GM12801 (cell line): ENCODE data around the gene IRF5.

ENCODE experiments used
- TF ChIP-seq, protein P1 (sequence below): IDR thresholded peaks from one replicate; pipeline ENCODE4 v1.5.1; 2011; ENCODE audit warnings: control low read depth; ENCODE audit not compliant: insufficient read length; ENCODE audit errors: extremely low read depth

The IRF5 gene

GRCh38 chr7:128928882-128929788 lies 8.6 kb upstream of the IRF5 start:
- TF ChIP-seq, protein P1, sequence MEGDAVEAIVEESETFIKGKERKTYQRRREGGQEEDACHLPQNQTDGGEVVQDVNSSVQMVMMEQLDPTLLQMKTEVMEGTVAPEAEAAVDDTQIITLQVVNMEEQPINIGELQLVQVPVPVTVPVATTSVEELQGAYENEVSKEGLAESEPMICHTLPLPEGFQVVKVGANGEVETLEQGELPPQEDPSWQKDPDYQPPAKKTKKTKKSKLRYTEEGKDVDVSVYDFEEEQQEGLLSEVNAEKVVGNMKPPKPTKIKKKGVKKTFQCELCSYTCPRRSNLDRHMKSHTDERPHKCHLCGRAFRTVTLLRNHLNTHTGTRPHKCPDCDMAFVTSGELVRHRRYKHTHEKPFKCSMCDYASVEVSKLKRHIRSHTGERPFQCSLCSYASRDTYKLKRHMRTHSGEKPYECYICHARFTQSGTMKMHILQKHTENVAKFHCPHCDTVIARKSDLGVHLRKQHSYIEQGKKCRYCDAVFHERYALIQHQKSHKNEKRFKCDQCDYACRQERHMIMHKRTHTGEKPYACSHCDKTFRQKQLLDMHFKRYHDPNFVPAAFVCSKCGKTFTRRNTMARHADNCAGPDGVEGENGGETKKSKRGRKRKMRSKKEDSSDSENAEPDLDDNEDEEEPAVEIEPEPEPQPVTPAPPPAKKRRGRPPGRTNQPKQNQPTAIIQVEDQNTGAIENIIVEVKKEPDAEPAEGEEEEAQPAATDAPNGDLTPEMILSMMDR = no peak

DNA sequence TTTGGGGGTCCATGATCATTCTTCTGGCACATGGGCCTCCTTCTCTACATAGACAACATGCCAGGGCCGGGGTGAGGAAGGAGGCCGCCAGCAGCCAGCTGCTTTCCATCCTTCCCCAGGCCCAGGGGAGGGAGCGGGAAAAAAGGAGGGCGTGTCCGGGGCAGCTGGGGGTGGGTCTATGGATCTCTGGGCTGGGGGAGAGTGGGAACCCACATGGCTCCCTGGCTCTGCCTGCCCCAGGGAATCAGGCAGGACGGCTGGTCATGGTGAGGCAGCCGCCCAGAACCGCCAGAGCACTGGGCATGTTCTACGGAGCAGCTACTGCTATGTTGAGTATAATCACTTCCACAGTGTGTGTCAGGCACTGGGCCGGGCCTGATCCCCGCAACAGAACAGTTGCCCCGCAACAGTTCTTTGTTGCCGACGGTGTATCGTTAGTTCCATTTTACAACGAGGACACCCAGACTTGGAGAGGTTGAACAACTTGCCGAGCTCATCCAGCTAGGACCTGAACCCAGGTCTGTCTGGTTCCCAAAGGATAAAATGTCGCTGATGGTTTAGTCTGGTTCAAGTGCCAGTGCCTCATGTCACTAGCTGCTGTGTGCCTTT lies 6.4 kb upstream of the IRF5 start:
- TF ChIP-seq, protein P1 = no peak

DNA sequence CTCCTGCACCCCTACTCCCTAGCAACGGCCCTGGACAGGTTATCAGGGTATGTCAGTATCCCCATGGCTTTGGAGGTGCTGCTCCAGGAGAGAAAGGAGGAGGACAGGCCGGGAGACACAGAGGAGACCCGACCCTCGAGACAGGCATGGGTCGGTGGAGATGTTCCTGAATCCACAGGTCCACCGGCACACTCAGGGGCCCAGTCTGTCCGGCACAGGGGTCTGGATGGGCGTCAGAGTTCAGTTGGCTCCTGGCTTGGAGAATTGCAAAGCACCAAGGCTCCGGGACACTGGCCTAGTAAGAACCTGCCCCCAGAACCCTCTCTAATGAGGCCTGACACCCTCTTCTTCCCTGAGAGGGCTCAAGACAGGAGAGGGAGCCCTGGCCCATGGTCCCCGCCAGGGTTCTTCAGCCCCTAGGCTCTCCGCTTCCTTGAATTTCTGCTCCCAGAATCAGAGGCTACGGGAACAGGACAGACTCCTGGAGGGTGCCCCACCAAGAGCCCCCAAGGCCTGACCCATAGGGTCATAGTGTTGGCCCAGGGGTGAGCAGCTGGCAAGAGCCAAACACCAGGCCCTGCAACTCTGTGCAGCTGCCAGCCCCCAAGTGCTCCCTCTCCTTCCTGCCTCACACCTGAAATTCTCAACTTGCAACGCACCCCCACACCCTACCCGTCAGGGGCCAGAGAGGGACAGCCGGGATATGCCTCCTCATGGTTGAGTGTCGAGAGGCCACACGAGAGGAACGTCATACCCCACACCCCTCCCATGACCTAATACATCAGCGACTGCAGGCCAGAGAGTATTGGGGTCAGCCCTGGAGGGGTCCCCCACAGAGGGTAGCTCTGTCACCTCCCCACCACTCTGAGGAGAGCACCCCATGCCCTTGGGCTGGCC lies 5.5 kb upstream of the IRF5 start:
- TF ChIP-seq, protein P1 = no peak

- TF ChIP-seq, protein P1 = no peak
These were observed 4.9 kb upstream of the IRF5 start for GRCh38 chr7:128932862-128933179.

- TF ChIP-seq, protein P1 = no peak
These were observed 4.4 kb upstream of the IRF5 start for GRCh38 chr7:128933180-128933891.

- TF ChIP-seq, protein P1 = no peak
These were observed 3.1 kb upstream of the IRF5 start for GRCh38 chr7:128934361-128935341.
